ENCODE data around the gene STXBP4.
A peak's percentile ranks its signal among the peaks of the same experiment; 100 is the strongest.

GRCh38 chr17:54968262-54968987 is at the start of gene STXBP4, which contains the start of gene COX11:
- peak; percentile 59; the same call in 1 of the 2 replicates for TF ChIP-seq CTCF (conservative IDR thresholded peaks at IDR 0.05; ENCODE audit: low read length)
- TF ChIP-seq EZH2phosphoT487 (IDR thresholded peaks at IDR 0.05; ENCODE audit: borderline replicate concordance, low read depth, low read length): no peak

Measured in OCI-LY7 (cell line).